Measurements from ENCODE around the gene SMAD4. TPM values are rescaled to one million over a fixed set of nuclear protein-coding genes. Genes with fewer than 3 reads are reported as not detected.

Gene SMAD4
- total and polyA plus RNA-seq, 2 of the 8 experiments (the other 6 are each of a cell fraction or from before 2014, with no cell fraction given), result 86.5 to 139 TPM

- TF ChIP-seq CHD7 (IDR thresholded peaks at IDR 0.05; ENCODE audit: insufficient replicate concordance, low read length) (no peak), CBX8 (IDR thresholded peaks at IDR 0.05; ENCODE audit: borderline replicate concordance, low read depth, low read length) (no peak), KDM1A (IDR thresholded peaks at IDR 0.05; ENCODE audit: borderline replicate concordance, low read length) (no peak), EGR1 (IDR thresholded peaks at IDR 0.05; ENCODE audit: borderline replicate concordance, low read depth, low read length) (no peak), MAFK (IDR thresholded peaks at IDR 0.05; ENCODE audit: low read depth, low read length) (no peak), TEAD4 (IDR thresholded peaks at IDR 0.05; ENCODE audit: low read depth, low read length) (no peak), SIX5 (IDR thresholded peaks at IDR 0.05; ENCODE audit: low read depth, low read length) (no peak), JUND (IDR thresholded peaks at IDR 0.05; ENCODE audit: low read length) (no peak), SIRT6 (IDR thresholded peaks at IDR 0.05; ENCODE audit: low read length) (no peak), CHD1 (IDR thresholded peaks at IDR 0.05; ENCODE audit: low read depth, low read length) (no peak), KDM5A (IDR thresholded peaks at IDR 0.05; ENCODE audit: low read length) (no peak), KDM4A (IDR thresholded peaks at IDR 0.05; ENCODE audit: low read depth, low read length, severe bottlenecking) (no peak), ATF3 (IDR thresholded peaks at IDR 0.05; ENCODE audit: insufficient read depth, low read depth, low read length) (no peak)
Observed at GRCh38 chr18:51070545-51070944, 40.5 kb downstream of the SMAD4 start (continued).

Data from H1 (cell line).